Measurements from ENCODE around the gene GREB1. TPM values are rescaled to one million over a fixed set of nuclear protein-coding genes. Genes with fewer than 3 reads are reported as not detected.
A peak's percentile ranks its signal among the peaks of the same experiment; 100 is the strongest.

GREB1 gene
- total and polyA plus RNA-seq, 2 of the 13 experiments (the other 11 are each of a cell fraction or from before 2014, with no cell fraction given) = 31.3 to 61.2 TPM

DNA sequence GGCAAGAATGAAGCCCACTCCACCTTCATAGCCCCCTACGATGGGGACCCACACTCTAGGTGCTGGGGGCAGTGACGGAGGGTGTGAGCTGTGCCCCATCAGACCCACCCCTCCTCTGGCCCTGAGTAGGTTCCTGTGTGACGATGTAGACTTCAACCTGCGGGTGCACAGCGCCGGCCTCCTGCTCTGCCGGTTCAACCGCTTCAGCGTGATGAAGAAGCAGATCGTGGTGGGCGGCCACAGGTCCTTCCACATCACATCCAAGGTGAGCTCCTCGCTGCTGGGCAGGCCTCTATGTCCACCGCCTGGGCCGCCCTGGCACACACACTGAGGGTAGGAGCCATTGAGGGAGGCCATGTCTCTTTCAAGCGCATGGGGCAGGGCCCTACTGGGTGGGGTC is 101.3 kb downstream of the GREB1 start:
- FAIRE-seq (no peak), ATAC-seq (no peak), DNase-seq (ENCODE audit: low spot score) (no peak)
- H3K27ac ChIP-seq (ENCODE audit: extremely low read length, insufficient read depth, low read length) = no peak overlapping the region
- no peak overlapping the region for H2AFZ ChIP-seq (ENCODE audit: low read length)
- ChIA-PET CTCF (ENCODE audit: low intra/inter-chr PET ratio, low total read pairs) (no interaction called here), POLR2A (no interaction called here)
- TF ChIP-seq, protein P1, sequence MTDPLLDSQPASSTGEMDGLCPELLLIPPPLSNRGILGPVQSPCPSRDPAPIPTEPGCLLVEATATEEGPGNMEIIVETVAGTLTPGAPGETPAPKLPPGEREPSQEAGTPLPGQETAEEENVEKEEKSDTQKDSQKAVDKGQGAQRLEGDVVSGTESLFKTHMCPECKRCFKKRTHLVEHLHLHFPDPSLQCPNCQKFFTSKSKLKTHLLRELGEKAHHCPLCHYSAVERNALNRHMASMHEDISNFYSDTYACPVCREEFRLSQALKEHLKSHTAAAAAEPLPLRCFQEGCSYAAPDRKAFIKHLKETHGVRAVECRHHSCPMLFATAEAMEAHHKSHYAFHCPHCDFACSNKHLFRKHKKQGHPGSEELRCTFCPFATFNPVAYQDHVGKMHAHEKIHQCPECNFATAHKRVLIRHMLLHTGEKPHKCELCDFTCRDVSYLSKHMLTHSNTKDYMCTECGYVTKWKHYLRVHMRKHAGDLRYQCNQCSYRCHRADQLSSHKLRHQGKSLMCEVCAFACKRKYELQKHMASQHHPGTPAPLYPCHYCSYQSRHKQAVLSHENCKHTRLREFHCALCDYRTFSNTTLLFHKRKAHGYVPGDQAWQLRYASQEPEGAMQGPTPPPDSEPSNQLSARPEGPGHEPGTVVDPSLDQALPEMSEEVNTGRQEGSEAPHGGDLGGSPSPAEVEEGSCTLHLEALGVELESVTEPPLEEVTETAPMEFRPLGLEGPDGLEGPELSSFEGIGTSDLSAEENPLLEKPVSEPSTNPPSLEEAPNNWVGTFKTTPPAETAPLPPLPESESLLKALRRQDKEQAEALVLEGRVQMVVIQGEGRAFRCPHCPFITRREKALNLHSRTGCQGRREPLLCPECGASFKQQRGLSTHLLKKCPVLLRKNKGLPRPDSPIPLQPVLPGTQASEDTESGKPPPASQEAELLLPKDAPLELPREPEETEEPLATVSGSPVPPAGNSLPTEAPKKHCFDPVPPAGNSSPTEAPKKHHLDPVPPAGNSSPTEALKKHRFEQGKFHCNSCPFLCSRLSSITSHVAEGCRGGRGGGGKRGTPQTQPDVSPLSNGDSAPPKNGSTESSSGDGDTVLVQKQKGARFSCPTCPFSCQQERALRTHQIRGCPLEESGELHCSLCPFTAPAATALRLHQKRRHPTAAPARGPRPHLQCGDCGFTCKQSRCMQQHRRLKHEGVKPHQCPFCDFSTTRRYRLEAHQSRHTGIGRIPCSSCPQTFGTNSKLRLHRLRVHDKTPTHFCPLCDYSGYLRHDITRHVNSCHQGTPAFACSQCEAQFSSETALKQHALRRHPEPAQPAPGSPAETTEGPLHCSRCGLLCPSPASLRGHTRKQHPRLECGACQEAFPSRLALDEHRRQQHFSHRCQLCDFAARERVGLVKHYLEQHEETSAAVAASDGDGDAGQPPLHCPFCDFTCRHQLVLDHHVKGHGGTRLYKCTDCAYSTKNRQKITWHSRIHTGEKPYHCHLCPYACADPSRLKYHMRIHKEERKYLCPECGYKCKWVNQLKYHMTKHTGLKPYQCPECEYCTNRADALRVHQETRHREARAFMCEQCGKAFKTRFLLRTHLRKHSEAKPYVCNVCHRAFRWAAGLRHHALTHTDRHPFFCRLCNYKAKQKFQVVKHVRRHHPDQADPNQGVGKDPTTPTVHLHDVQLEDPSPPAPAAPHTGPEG (CRISPR knock-in tag; IDR thresholded peaks at IDR 0.05) = no peak
- TF ChIP-seq POLR2A (IDR thresholded peaks at IDR 0.05; ENCODE audit: insufficient read depth in 1 of 2, low read depth in 2 of 2, low read length in 2 of 2) (peak in 1 of 2 experiments; percentile 37; a peak in 1 of 4 replicates), ZNF724P (CRISPR knock-in tag; IDR thresholded peaks at IDR 0.05; ENCODE audit: borderline replicate concordance) (no peak), MTA1 (CRISPR knock-in tag; IDR thresholded peaks at IDR 0.05; ENCODE audit: borderline replicate concordance) (peak; percentile 25; the same call in 1 of the 2 replicates), KDM1A (CRISPR knock-in tag; IDR thresholded peaks at IDR 0.05) (no peak), AGO2 (optimal IDR thresholded peaks at IDR 0.05; ENCODE audit: low read depth, low read length) (peak; percentile 84), RBM39 (IDR thresholded peaks at IDR 0.05; ENCODE audit: low read depth, low read length, poor library complexity, severe bottlenecking) (no peak)
- H3K4me2 ChIP-seq (ENCODE audit: low read depth, low read length) = no peak overlapping the region
- peaks cover 70 to 93% of the 10 kb centered on the region in 2 experiments for H3K36me3 ChIP-seq (replicated peaks in 1 of 2; ENCODE audit: control insufficient read depth in 1 of 2, insufficient read depth in 2 of 2, low read length in 2 of 2)
- no peak overlapping the region for H3K9ac ChIP-seq (ENCODE audit: insufficient read depth, low read depth, low read length)
- no peak overlapping the region for H3K4me3 ChIP-seq (replicated peaks in 1 of 3; ENCODE audit: insufficient read depth in 1 of 3, low read depth in 2 of 3, low read length in 3 of 3)
- BruUV-seq (replicated peaks) = no TSS peak
- intact Hi-C loops (cut with micrococcal nuclease; ENCODE audit: unreplicated experiment) (no loop called here), in situ Hi-C loops (cut with HindIII; ENCODE audit: extremely low pct_ligation_motif_present, low pct_unique_long_range_greater_than_20kb) (no loop called here)
- no peaks in the 10 kb centered on the region for H3K79me2 ChIP-seq (ENCODE audit: insufficient read depth, low read length)
- no peaks in the 10 kb centered on the region for H4K20me1 ChIP-seq (ENCODE audit: insufficient read depth, low read length)
- H3K27me3 ChIP-seq (ENCODE audit: control insufficient read depth in 1 of 2, insufficient read depth in 2 of 2, low read length in 2 of 2) = no peaks in the 10 kb centered on the region
- 98% methylated on average over 14 of the region's 15 CpGs for WGBS (ENCODE audit: low lambda C conversion rate)
- no peaks in the 10 kb centered on the region for H3K9me3 ChIP-seq (ENCODE audit: low read length)
- H3K4me1 ChIP-seq (ENCODE audit: insufficient read depth, low read length) = no peaks in the 10 kb centered on the region

Data from HepG2 (cell line).